Ovary (tissue), 3 donors: ENCODE data around the gene TBX18.

Experiments used
- EP300 ChIP-seq: sonication (generic); formaldehyde crosslinking; IDR thresholded peaks from one replicate; pipeline ENCODE4 v1.6.1; 2017; ENCODE audit warnings: antibody characterized with exemption
- POLR2A ChIP-seq: fragments of 450-650 bp; IDR thresholded peaks from one replicate; pipeline ENCODE4 v1.6.1; 2017; ENCODE audit warnings: antibody characterized with exemption, mild to moderate bottlenecking, moderate library complexity
- TF ChIP-seq, protein P1 (sequence below), 3 donors: fragments of 450-650 bp in 2 of 3; fragments of 200-600 bp in 1 of 3; IDR thresholded peaks; one replicate each; pipeline versions ENCODE4 v1.5.1 to v1.8.0; 2016 to 2022; ENCODE audit warnings: antibody characterized with exemption in 3 of 3, mild to moderate bottlenecking in 1 of 3
- donor health status: DM: no; HTN: no; CAD: no.

GRCh38 chr6:84687431-84687830, 77.0 kb downstream of the TBX18 start:
- TF ChIP-seq POLR2A, result no peak
- TF ChIP-seq, protein P1, sequence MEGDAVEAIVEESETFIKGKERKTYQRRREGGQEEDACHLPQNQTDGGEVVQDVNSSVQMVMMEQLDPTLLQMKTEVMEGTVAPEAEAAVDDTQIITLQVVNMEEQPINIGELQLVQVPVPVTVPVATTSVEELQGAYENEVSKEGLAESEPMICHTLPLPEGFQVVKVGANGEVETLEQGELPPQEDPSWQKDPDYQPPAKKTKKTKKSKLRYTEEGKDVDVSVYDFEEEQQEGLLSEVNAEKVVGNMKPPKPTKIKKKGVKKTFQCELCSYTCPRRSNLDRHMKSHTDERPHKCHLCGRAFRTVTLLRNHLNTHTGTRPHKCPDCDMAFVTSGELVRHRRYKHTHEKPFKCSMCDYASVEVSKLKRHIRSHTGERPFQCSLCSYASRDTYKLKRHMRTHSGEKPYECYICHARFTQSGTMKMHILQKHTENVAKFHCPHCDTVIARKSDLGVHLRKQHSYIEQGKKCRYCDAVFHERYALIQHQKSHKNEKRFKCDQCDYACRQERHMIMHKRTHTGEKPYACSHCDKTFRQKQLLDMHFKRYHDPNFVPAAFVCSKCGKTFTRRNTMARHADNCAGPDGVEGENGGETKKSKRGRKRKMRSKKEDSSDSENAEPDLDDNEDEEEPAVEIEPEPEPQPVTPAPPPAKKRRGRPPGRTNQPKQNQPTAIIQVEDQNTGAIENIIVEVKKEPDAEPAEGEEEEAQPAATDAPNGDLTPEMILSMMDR (IDR thresholded peaks at IDR 0.05), result no peak
- TF ChIP-seq EP300, result no peak
